Thyroid gland (tissue), 4 donors: ENCODE data around the gene PLEKHB2.

ENCODE experiments used
- CTCF ChIP-seq, 6 experiments: fragments of 200-600 bp in 3 of 6; fragments of 450-650 bp in 3 of 6; sonication (generic) in 3 of 6; IDR thresholded peaks; one replicate each; pipeline ENCODE4 v1.5.1; 2016 to 2019; ENCODE audit warnings: antibody characterized with exemption in 6 of 6, mild to moderate bottlenecking in 2 of 6, inconsistent platforms in 1 of 6, moderate library complexity in 1 of 6
- POLR2A ChIP-seq, 2 donors: fragments of 450-650 bp; IDR thresholded peaks; one replicate each; pipeline ENCODE4 v1.6.1; 2017; ENCODE audit warnings: antibody characterized with exemption in 2 of 2, mild to moderate bottlenecking in 2 of 2, moderate library complexity in 1 of 2

GRCh38 chr2:131063501-131064283, 41.4 kb upstream of the PLEKHB2 start:
- TF ChIP-seq CTCF (IDR thresholded peaks at IDR 0.05) = no peak
- TF ChIP-seq POLR2A (IDR thresholded peaks at IDR 0.05) = no peak
